HG03378 (cell line): ENCODE data around the gene HUWE1.
"Not testable (repeated sequence)": the region's sequence is repeated elsewhere in the genome, so short reads cannot be mapped to it uniquely, and the experiment has no call there.

ENCODE experiments used
- ATAC-seq: cut with Tn5 transposase; IDR thresholded peaks from one replicate; pipeline ENCODE4 v1.9.1; 2021; ENCODE audit warnings: mild to moderate bottlenecking, moderate library complexity; ENCODE audit not compliant: unreplicated experiment

The HUWE1 gene, protein sequence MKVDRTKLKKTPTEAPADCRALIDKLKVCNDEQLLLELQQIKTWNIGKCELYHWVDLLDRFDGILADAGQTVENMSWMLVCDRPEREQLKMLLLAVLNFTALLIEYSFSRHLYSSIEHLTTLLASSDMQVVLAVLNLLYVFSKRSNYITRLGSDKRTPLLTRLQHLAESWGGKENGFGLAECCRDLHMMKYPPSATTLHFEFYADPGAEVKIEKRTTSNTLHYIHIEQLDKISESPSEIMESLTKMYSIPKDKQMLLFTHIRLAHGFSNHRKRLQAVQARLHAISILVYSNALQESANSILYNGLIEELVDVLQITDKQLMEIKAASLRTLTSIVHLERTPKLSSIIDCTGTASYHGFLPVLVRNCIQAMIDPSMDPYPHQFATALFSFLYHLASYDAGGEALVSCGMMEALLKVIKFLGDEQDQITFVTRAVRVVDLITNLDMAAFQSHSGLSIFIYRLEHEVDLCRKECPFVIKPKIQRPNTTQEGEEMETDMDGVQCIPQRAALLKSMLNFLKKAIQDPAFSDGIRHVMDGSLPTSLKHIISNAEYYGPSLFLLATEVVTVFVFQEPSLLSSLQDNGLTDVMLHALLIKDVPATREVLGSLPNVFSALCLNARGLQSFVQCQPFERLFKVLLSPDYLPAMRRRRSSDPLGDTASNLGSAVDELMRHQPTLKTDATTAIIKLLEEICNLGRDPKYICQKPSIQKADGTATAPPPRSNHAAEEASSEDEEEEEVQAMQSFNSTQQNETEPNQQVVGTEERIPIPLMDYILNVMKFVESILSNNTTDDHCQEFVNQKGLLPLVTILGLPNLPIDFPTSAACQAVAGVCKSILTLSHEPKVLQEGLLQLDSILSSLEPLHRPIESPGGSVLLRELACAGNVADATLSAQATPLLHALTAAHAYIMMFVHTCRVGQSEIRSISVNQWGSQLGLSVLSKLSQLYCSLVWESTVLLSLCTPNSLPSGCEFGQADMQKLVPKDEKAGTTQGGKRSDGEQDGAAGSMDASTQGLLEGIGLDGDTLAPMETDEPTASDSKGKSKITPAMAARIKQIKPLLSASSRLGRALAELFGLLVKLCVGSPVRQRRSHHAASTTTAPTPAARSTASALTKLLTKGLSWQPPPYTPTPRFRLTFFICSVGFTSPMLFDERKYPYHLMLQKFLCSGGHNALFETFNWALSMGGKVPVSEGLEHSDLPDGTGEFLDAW (N-terminal part only)

GRCh38 chrX:53686151-53686885 is at the start of gene HUWE1:
Gene HUWE1, minus strand, starts transcription at chrX:53686719. Its CDS starts 32,612 bp downstream, at chrX:53654107.
- ATAC-seq, result no peak

DNA sequence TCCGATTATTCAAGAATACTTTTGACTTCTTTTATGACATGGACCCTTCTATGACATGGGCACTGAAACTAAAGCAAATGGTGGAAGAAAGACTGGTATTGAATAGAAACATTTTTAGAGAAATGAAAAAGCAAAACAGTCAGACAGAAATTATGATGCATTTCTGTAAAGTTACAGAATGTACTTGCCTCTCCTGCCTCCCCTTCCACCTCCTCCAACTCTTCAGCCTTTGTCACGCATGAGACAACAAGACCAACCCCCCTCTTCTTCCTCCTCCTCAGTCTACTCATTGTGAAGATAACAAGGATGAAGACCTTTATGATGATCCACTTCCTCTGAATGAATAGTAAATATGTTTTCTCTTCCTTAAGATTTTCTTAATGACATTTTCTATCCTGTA is 46.3 kb upstream of the HUWE1 start:
- ATAC-seq, result no peak

- ATAC-seq, result no peak
Measured at GRCh38 chrX:53729751-53730150, 43.2 kb upstream of the HUWE1 start.

- ATAC-seq, result no peak
Measured at GRCh38 chrX:53728506-53728905, 42.0 kb upstream of the HUWE1 start.

DNA sequence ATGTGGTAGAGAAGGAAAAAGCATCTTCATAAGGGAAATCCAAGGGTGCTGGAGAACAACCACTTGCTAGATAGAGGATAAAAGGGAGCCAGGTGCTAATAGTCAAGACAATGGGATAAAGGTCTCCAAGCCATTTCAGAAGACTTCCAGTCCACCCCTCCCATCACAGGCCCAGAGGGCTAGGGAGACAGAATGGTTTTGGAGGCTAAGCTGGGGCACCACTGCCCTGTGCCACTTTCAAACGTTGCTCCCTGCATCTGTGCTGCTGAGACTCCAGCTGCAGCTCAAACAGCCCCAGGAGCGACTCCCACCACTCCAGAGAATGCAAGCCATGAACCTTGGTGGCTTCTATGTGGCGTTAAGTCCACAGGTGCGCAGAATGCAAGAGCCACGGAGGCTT is 38.4 kb upstream of the HUWE1 start:
- no peak for ATAC-seq

DNA sequence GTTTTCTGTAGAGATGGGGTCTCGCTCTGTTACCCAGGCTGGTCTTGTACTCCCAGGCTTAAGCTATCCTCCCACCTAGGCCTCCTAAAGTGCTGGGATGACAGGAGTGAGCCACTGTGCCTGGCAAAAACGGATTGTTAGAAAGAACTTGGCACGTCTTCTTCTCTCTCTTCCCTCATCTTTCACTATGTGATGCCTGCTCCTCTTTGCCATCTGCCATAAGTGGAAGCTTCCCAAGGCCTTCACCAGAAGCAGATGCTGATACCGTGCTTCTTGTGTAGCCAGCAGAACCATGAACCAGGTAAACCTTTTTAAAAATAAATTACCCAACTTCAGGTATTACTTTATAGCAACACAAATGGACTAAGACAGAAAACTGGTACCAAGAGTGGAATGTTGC is 36.9 kb upstream of the HUWE1 start:
- ATAC-seq, result no peak

- ATAC-seq, result not testable (repeated sequence)
Measured at GRCh38 chrX:53721610-53722009, 35.1 kb upstream of the HUWE1 start.

GRCh38 chrX:53719666-53720065 is 33.1 kb upstream of the HUWE1 start:
- not testable (repeated sequence) for ATAC-seq

DNA sequence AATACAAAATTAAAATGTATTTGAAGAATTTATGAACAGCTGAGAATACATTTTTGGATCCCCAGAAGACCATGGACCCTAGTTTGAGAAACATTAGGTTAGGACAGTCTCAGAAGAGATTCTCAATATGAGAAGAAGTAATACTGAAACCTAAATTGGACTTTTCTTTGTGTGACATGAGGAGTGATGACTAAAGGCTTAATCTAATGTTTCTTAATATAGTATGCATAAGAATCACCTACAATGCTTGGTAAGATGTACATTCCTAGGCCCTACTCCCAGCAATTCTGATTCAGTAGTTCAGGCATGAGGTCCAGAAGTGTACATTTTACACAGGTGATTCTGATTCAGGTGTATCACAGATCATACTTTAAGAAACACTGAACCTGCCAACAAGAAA is 31.6 kb upstream of the HUWE1 start:
- peak; percentile 25 for ATAC-seq

DNA sequence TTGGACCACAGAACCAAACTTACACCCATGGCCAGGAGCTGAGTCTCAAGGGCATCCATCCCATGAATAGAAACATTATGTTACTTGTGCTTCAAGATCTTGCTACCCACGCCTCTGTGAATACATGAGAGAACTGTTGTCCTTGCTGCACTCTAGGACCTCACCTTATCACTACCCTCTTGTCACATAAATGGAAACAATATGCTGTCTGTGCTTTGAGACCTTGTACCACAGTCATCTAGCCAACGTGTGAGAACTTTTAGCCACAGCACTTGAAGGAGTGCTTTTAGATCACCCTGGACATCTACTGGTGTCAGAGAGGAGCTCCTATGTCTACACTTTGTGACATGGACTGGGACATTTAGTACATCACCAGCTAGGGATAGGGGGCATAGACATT is 30.7 kb upstream of the HUWE1 start:
- no peak for ATAC-seq

- no peak for ATAC-seq
Measured at GRCh38 chrX:53716328-53717088, 30.0 kb upstream of the HUWE1 start.

- ATAC-seq, result no peak
Measured at GRCh38 chrX:53715346-53715924, 28.9 kb upstream of the HUWE1 start.

DNA sequence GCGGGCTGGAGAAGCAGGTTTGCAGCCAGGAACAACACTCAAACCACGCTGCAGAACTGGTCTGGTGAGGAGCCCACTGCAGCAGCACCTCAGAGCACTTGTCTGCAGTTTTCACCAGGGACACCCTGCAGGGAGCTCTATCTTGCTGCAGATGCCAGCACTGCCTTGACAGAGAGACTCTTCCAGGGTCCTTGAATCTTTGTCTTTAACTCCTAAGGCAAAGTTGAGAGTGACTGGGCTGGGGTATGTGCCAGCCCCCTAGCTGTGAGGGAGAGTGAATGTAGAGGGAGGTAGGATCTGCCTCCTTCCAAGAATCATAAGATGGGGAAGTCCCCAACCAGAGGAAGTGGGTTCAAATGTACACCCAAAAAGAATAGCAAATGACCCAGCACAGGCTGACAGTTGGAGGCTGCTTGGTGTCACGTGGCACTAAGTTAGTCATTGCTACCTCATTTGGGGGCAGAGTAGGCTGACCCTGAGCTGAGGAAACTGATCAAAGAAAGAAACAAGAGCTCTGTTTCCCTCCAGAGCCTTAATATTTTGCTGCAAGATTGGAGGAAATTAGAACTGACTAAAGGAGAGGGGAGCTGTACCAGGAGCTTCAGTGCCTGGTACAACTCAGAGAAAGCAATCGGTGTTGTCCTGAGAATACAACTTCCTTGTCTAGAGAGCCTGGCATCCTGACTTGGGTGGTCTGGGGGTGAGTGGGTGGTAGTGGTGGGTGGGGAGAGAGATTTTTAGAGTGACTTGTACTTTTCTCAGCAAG is 28.2 kb upstream of the HUWE1 start:
- peak; percentile 70 for ATAC-seq

GRCh38 chrX:53713987-53714579 is 27.6 kb upstream of the HUWE1 start:
- ATAC-seq, result peak; percentile 34

- no peak for ATAC-seq
Measured at GRCh38 chrX:53711436-53711835, 24.9 kb upstream of the HUWE1 start.

GRCh38 chrX:53704854-53705253 is 18.3 kb upstream of the HUWE1 start:
- no peak for ATAC-seq

- peak; percentile 85 for ATAC-seq
Measured at GRCh38 chrX:53704294-53704693, 17.8 kb upstream of the HUWE1 start.

- no peak for ATAC-seq
Measured at GRCh38 chrX:53695946-53696549, 9.5 kb upstream of the HUWE1 start.
